GM12878 (cell line): ENCODE measurements around the gene DOCK1. TPM values are rescaled to one million over a fixed set of nuclear protein-coding genes. Genes with fewer than 3 reads are reported as not detected.

Source experiments
- ATAC-seq: fragments of 200-7000 bp; cut with Tn5 transposase; 3 replicates; pipeline ENCODE4 v1.9.1; 2020; ENCODE audit warnings: mild to moderate bottlenecking, moderate library complexity
- BruUV-seq: library from RNA; stranded (reverse); fragments of 400-500 nt; replicated peaks from 2 replicates; lab custom pipeline; 2021; lab: Mats Ljungman, UMichigan
- CTCF ChIA-PET: fragments of 300-600 bp; sonication (Branson Sonifier 250); formaldehyde crosslinking; extraction: SDS; loops from one replicate; lab custom pipeline; 2021; ENCODE audit warnings: inconsistent platforms; lab: Yijun Ruan, JAX
- POLR2A ChIA-PET: fragments of 350-600 bp; formaldehyde crosslinking; extraction: SDS; loops from one replicate; lab custom pipeline; 2021; ENCODE audit warnings: inconsistent platforms; lab: Charles Lee
- RAD21 ChIA-PET: fragments of 300-600 bp; sonication (Branson Sonifier 250); formaldehyde crosslinking; loops from one replicate; lab custom pipeline; 2023; ENCODE audit warnings: antibody characterized with exemption; ENCODE audit not compliant: unreplicated experiment; lab: Charles Lee
- SMC1A ChIA-PET: fragments of 300-600 bp; sonication (Branson Sonifier 250); formaldehyde crosslinking; loops from one replicate; lab custom pipeline; 2023; ENCODE audit not compliant: unreplicated experiment, uncharacterized antibody; lab: Charles Lee
- DNase-seq: peaks from one replicate; pipeline ENCODE4 v3.0.0-alpha.2; 2011; ENCODE audit warnings: low read depth, low spot score
- FAIRE-seq: peaks from 3 replicates; lab custom pipeline; 2011; peaks lifted over from hg19 to GRCh38; lab: Jason Lieb, UNC
- H2AFZ ChIP-seq: 2 replicates; pipeline ENCODE4 v1.6.0; 2011; ENCODE audit warnings: low read depth, low read length, control low read depth; ENCODE audit not compliant: control insufficient read depth
- H3K27ac ChIP-seq: 2 replicates; pipeline ENCODE4 v1.5.1; 2011; ENCODE audit warnings: control low read depth; ENCODE audit not compliant: control insufficient read depth, insufficient read depth
- H3K27me3 ChIP-seq, 2 experiments: replicated peaks in 1 of 2; 2 replicates each; pipeline versions ENCODE4 v1.6.0 to v1.6.1; 2011; ENCODE audit warnings: low read length in 1 of 2; ENCODE audit not compliant: control insufficient read depth in 2 of 2, insufficient read depth in 2 of 2
- H3K36me3 ChIP-seq, 2 experiments: 2 replicates each; pipeline ENCODE4 v1.5.1; 2011; ENCODE audit warnings: low read length in 1 of 2; ENCODE audit not compliant: control insufficient read depth in 2 of 2, insufficient read depth in 2 of 2
- H3K4me1 ChIP-seq: 2 replicates; pipeline ENCODE4 v1.6.1; 2011; ENCODE audit warnings: mild to moderate bottlenecking, low read length, moderate library complexity, mixed read lengths; ENCODE audit not compliant: control insufficient read depth, insufficient read depth
- H3K4me2 ChIP-seq: 2 replicates; pipeline ENCODE4 v1.6.0; 2011; ENCODE audit warnings: control low read depth; ENCODE audit not compliant: control insufficient read depth, insufficient read depth
- H3K4me3 ChIP-seq: fragments of 200-600 bp; sonication (generic); 2 replicates; pipeline ENCODE4 v1.5.1; 2016
- H3K79me2 ChIP-seq: 2 replicates; pipeline ENCODE4 v1.6.0; 2011; ENCODE audit warnings: low read length; ENCODE audit not compliant: control insufficient read depth, insufficient read depth
- H3K9ac ChIP-seq: 2 replicates; pipeline ENCODE4 v1.8.0; 2011; ENCODE audit warnings: low read length, control low read depth, mixed read lengths; ENCODE audit not compliant: control insufficient read depth, insufficient read depth
- H3K9me3 ChIP-seq: replicated peaks from 3 replicates; pipeline ENCODE4 v1.5.1; 2011; ENCODE audit warnings: mild to moderate bottlenecking, low read length; ENCODE audit not compliant: control insufficient read depth, insufficient read depth
- H4K20me1 ChIP-seq: 2 replicates; pipeline ENCODE4 v1.6.0; 2011; ENCODE audit not compliant: control insufficient read depth, insufficient read depth
- BRCA1 ChIP-seq: IDR thresholded peaks from 2 replicates; pipeline ENCODE4 v1.6.1; 2011; ENCODE audit warnings: low read depth, low read length, improper control_type of control experiment
- E2F4 ChIP-seq: IDR thresholded peaks from 2 replicates; pipeline ENCODE4 v1.6.1; 2012; ENCODE audit warnings: low read depth, low read length, improper control_type of control experiment
- E2F8 ChIP-seq: fragments of 450-650 bp; IDR thresholded peaks from 2 replicates; pipeline ENCODE4 v1.6.1; 2018; ENCODE audit warnings: mild to moderate bottlenecking, low read depth, moderate library complexity; ENCODE audit not compliant: partially characterized antibody
- GATAD2B ChIP-seq: fragments of 450-650 bp; conservative IDR thresholded peaks from 2 replicates; pipeline ENCODE4 v1.6.1; 2017; ENCODE audit warnings: low read depth, mild to moderate bottlenecking, moderate library complexity
- IKZF2 ChIP-seq, 2 experiments: fragments of 450-650 bp; IDR thresholded peaks; 2 replicates each; pipeline ENCODE4 v1.6.1; 2017; ENCODE audit warnings: mild to moderate bottlenecking in 2 of 2, moderate library complexity in 2 of 2
- JUND ChIP-seq: IDR thresholded peaks from 2 replicates; pipeline ENCODE4 v1.6.1; 2012; ENCODE audit warnings: low read depth, mild to moderate bottlenecking, low read length, improper control_type of control experiment, moderate library complexity
- NFIC ChIP-seq: IDR thresholded peaks from 2 replicates; pipeline ENCODE4 v1.6.1; 2012; ENCODE audit warnings: low read depth, mild to moderate bottlenecking, inconsistent platforms, low read length, moderate library complexity
- NFYB ChIP-seq: IDR thresholded peaks from 2 replicates; pipeline ENCODE4 v1.6.1; 2011; ENCODE audit warnings: low read depth, mild to moderate bottlenecking, low read length, improper control_type of control experiment, moderate library complexity; ENCODE audit not compliant: insufficient read depth
- NR2C1 ChIP-seq: fragments of 450-650 bp; IDR thresholded peaks from 2 replicates; pipeline ENCODE4 v1.6.1; 2017; ENCODE audit warnings: antibody characterized with exemption, mild to moderate bottlenecking, moderate library complexity
- NRF1 ChIP-seq: conservative IDR thresholded peaks from 2 replicates; pipeline ENCODE4 v1.6.1; 2011; ENCODE audit warnings: mild to moderate bottlenecking, low read depth, low read length, improper control_type of control experiment
- PKNOX1 ChIP-seq: fragments of 450-650 bp; IDR thresholded peaks from 2 replicates; pipeline ENCODE4 v1.6.1; 2016; ENCODE audit warnings: mild to moderate bottlenecking
- STAT1 ChIP-seq: fragments of 450-650 bp; conservative IDR thresholded peaks from 2 replicates; pipeline ENCODE4 v1.6.1; 2014; ENCODE audit warnings: antibody characterized with exemption, mild to moderate bottlenecking
- SUPT20H ChIP-seq: IDR thresholded peaks from 2 replicates; pipeline ENCODE4 v1.6.1; 2011; ENCODE audit warnings: low read depth, mild to moderate bottlenecking, low read length, moderate library complexity, borderline replicate concordance; ENCODE audit not compliant: control insufficient read depth
- TCF12 ChIP-seq: IDR thresholded peaks from 2 replicates; pipeline ENCODE4 v1.6.1; 2011; ENCODE audit warnings: low read depth, mild to moderate bottlenecking, low read length
- ZBED1 ChIP-seq: IDR thresholded peaks from 2 replicates; pipeline ENCODE4 v1.6.1; 2016; ENCODE audit warnings: borderline replicate concordance
- WGBS: methylation state at CpG from one replicate; pipeline ENCODE4 v1.1.6; 2016; ENCODE audit warnings: low lambda C conversion rate; ENCODE audit not compliant: insufficient replicate concordance, insufficient coverage; ENCODE audit errors: missing lambda C conversion rate; 5-methylcytosine and 5-hydroxymethylcytosine counted together
- in situ Hi-C: fragments of 300-500 bp; cut with MboI; formaldehyde crosslinking; loops from 9 replicates; pipeline ENCODE4 v1.14.3; 2018; ENCODE audit warnings: mixed read lengths
- intact Hi-C: fragments of 100-400 bp; cut with micrococcal nuclease; formaldehyde crosslinking; loops from one replicate; pipeline ENCODE4 v1.14.2; 2022; ENCODE audit not compliant: unreplicated experiment
- polyA plus RNA-seq, 11 experiments: library from polyadenylated mRNA; depleted of rRNA in 4 of 11; unstranded in 6 of 11; stranded (reverse) in 5 of 11; fragments of >200 nt; fragmentation: Nextera tagmentation in 4 of 11; fragmentation: Illumina TruSeq in 1 of 11; extraction: Ambion mirVana in 4 of 11; extraction: Trizol in 1 of 11; gene quantifications; 1 replicate in 1 of 11; 2 replicates in 10 of 11; pipeline versions ENCODE4 v1.2.1 to v1.2.3, GENCODE V29; 2011 to 2016; ENCODE audit warnings: inconsistent platforms in 2 of 11, missing spikeins in 2 of 11, low read depth in 1 of 11
- total RNA-seq, 4 experiments: library from RNA; depleted of rRNA in 3 of 4; stranded (reverse); fragments of >200 nt in 3 of 4; fragmentation: Illumina TruSeq in 1 of 4; extraction: Trizol in 1 of 4; gene quantifications; 2 replicates each; pipeline versions ENCODE4 v1.2.1 to v1.2.3, GENCODE V29; 2013 to 2021
- TF ChIP-seq, protein P1 (sequence below): IDR thresholded peaks from 2 replicates; pipeline ENCODE4 v1.6.1; 2012; ENCODE audit warnings: improper control_type of control experiment, low read depth, low read length; ENCODE audit not compliant: insufficient replicate concordance

The DOCK1 gene
- total and polyA plus RNA-seq, 10 of the 15 experiments (the other 5 are each of a cell fraction or from before 2014, with no cell fraction given), result 0.05 to 0.18 TPM; not detected in 8

DNA sequence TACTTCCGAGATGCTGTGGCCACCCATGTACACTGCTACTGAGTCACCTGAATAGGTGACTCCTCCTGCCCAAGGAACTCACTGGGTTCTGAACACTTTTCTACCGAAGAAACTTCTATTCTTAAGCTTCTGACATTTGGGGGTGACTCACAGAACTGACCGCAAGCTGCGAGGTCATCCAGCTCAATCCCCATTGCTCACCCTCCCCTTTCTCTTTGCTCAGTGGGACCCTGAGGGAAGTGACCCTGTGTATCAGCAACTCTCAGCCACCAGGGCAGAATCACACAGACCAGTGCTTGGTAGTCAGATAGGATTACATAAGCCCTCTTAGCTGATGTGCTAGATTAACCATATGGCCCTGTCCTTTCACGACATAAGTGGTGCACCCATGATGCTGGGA lies 244.9 kb downstream of the DOCK1 start:
- ATAC-seq (no peak), FAIRE-seq (no peak), DNase-seq (no peak)
- H2AFZ ChIP-seq, result no peak overlapping the region
- H3K4me1 ChIP-seq, result no peaks in the 10 kb centered on the region
- H3K9me3 ChIP-seq, result no peaks in the 10 kb centered on the region
- no peak overlapping the region for H3K9ac ChIP-seq
- BruUV-seq, result no TSS peak
- H3K36me3 ChIP-seq, result no peaks in the 10 kb centered on the region
- RAD21 ChIA-PET, result no interaction called here
- no peak overlapping the region for H3K4me2 ChIP-seq
- no peaks in the 10 kb centered on the region for H3K27me3 ChIP-seq
- intact Hi-C loops (no loop called here), in situ Hi-C loops (no loop called here)
- no peaks in the 10 kb centered on the region for H3K79me2 ChIP-seq
- 53% methylated on average over 5 of the region's 5 CpGs for WGBS
- POLR2A ChIA-PET, result no interaction called here
- H4K20me1 ChIP-seq, result no peaks in the 10 kb centered on the region
- H3K27ac ChIP-seq, result no peak overlapping the region
- CTCF ChIA-PET, result no interaction called here
- SMC1A ChIA-PET, result no interaction called here
- no peak overlapping the region for H3K4me3 ChIP-seq
- TF ChIP-seq JUND (no peak), E2F8 (no peak), IKZF2 (IDR thresholded peaks at IDR 0.05) (no peak), PKNOX1 (no peak), NR2C1 (no peak), TCF12 (no peak), E2F4 (no peak), GATAD2B (no peak), NRF1 (no peak), BRCA1 (no peak), NFIC (no peak), SUPT20H (no peak), STAT1 (no peak), NFYB (no peak), ZBED1 (no peak)
- TF ChIP-seq, protein P1, sequence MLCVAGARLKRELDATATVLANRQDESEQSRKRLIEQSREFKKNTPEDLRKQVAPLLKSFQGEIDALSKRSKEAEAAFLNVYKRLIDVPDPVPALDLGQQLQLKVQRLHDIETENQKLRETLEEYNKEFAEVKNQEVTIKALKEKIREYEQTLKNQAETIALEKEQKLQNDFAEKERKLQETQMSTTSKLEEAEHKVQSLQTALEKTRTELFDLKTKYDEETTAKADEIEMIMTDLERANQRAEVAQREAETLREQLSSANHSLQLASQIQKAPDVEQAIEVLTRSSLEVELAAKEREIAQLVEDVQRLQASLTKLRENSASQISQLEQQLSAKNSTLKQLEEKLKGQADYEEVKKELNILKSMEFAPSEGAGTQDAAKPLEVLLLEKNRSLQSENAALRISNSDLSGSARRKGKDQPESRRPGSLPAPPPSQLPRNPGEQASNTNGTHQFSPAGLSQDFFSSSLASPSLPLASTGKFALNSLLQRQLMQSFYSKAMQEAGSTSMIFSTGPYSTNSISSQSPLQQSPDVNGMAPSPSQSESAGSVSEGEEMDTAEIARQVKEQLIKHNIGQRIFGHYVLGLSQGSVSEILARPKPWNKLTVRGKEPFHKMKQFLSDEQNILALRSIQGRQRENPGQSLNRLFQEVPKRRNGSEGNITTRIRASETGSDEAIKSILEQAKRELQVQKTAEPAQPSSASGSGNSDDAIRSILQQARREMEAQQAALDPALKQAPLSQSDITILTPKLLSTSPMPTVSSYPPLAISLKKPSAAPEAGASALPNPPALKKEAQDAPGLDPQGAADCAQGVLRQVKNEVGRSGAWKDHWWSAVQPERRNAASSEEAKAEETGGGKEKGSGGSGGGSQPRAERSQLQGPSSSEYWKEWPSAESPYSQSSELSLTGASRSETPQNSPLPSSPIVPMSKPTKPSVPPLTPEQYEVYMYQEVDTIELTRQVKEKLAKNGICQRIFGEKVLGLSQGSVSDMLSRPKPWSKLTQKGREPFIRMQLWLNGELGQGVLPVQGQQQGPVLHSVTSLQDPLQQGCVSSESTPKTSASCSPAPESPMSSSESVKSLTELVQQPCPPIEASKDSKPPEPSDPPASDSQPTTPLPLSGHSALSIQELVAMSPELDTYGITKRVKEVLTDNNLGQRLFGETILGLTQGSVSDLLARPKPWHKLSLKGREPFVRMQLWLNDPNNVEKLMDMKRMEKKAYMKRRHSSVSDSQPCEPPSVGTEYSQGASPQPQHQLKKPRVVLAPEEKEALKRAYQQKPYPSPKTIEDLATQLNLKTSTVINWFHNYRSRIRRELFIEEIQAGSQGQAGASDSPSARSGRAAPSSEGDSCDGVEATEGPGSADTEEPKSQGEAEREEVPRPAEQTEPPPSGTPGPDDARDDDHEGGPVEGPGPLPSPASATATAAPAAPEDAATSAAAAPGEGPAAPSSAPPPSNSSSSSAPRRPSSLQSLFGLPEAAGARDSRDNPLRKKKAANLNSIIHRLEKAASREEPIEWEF, result no peak
